AG04449 (cell line): ENCODE results near the gene ARTN.

Experiments used
- CTCF ChIA-PET: fragments of 350-600 bp; formaldehyde crosslinking; extraction: SDS; loops from one replicate; lab custom pipeline; 2021; ENCODE audit warnings: antibody characterized with exemption; lab: Yijun Ruan, JAX
- POLR2A ChIA-PET: fragments of 400-600, 350-600 bp; formaldehyde crosslinking; extraction: SDS; loops from one replicate; lab custom pipeline; 2020; ENCODE audit warnings: antibody characterized with exemption, inconsistent platforms; lab: Yijun Ruan, JAX
- DNase-seq: peaks from one replicate; pipeline ENCODE4 v3.0.0-alpha.2; 2010; ENCODE audit warnings: low read depth, low spot score
- H3K4me3 ChIP-seq: 2 replicates; pipeline ENCODE4 v1.5.1; 2011; ENCODE audit warnings: low read depth, mild to moderate bottlenecking, control low read depth, low read length
- CTCF ChIP-seq: IDR thresholded peaks from one replicate; pipeline ENCODE4 v1.5.1; 2011; ENCODE audit warnings: mild to moderate bottlenecking, moderate library complexity, low read length, control low read depth, inconsistent platforms; ENCODE audit not compliant: insufficient read depth; ENCODE audit errors: missing control alignments

The ARTN gene

GRCh38 chr1:43933386-43934100 is at the start of gene ARTN:
Gene ARTN (plus strand): TSS chr1:43933801. CDS start chr1:43935657, 1,856 bp downstream.
- no peak for DNase-seq
- peak within 1 kb of the TSS; percentile 47 for H3K4me3 ChIP-seq
- no peak for TF ChIP-seq CTCF
- CTCF ChIA-PET, result interaction anchor here (0.7 to 14.4 kb wide), 45 partner anchors 11 to 705 kb away, joined by 3 to 1004 read pairs (median 9); partner anchors contain the start of genes ATP6V0B, IPO13, KDM4A and PTPRF
- POLR2A ChIA-PET, result interaction anchor here (1.4 to 1.6 kb wide), 2 partner anchors 12 to 170 kb away, joined by 3 read pairs; no protein-coding TSS in a partner anchor

- ChIA-PET CTCF (no interaction called here), POLR2A (no interaction called here)
- H3K4me3 ChIP-seq, result no peak overlapping the region
- no peak for DNase-seq
- TF ChIP-seq CTCF, result no peak
Measured at GRCh38 chr1:43885279-43885801, 48.3 kb upstream of the ARTN start.

GRCh38 chr1:43887748-43888147 is 45.9 kb upstream of the ARTN start:
- DNase-seq, result no peak
- POLR2A ChIA-PET, result no interaction called here
- H3K4me3 ChIP-seq, result no peak overlapping the region
- CTCF ChIA-PET, result no interaction called here
- TF ChIP-seq CTCF, result no peak

- no peak for TF ChIP-seq CTCF
- H3K4me3 ChIP-seq, result no peak overlapping the region
- no peak for DNase-seq
- POLR2A ChIA-PET, result no interaction called here
- CTCF ChIA-PET, result interaction anchor here (0.9 to 6.7 kb wide), 3 partner anchors 11 to 127 kb away, joined by 3 to 26 read pairs (median 5); partner anchors contain the start of gene ARTN
Measured at GRCh38 chr1:43890815-43891214, 42.8 kb upstream of the ARTN start.

- H3K4me3 ChIP-seq, result no peak overlapping the region
- ChIA-PET CTCF (interaction anchor here (0.7 to 6.7 kb wide), 2 partner anchors 42 to 129 kb away, joined by 3 to 26 read pairs; partner anchors contain the start of gene ARTN), POLR2A (no interaction called here)
- no peak for DNase-seq
- no peak for TF ChIP-seq CTCF
Measured at GRCh38 chr1:43893006-43893405, 40.6 kb upstream of the ARTN start.

- no peak for DNase-seq
- TF ChIP-seq CTCF, result no peak
- no peak overlapping the region for H3K4me3 ChIP-seq
- POLR2A ChIA-PET, result no interaction called here
- CTCF ChIA-PET, result interaction anchor here (1.3 to 2.5 kb wide), 2 partner anchors 36 to 136 kb away, joined by 3 to 15 read pairs; no protein-coding TSS in a partner anchor
Measured at GRCh38 chr1:43898981-43899380, 34.6 kb upstream of the ARTN start.
